ENCODE results near the gene GIT2.
"Not testable (repeated sequence)": the region's sequence is repeated elsewhere in the genome, so short reads cannot be mapped to it uniquely, and the experiment has no call there.

Gene GIT2

GRCh38 chr12:109893261-109893995, 102.7 kb downstream of the GIT2 start:
- DNase-seq: no peak

- no peak for DNase-seq
Measured at GRCh38 chr12:109892748-109893147, 103.4 kb downstream of the GIT2 start.

DNA sequence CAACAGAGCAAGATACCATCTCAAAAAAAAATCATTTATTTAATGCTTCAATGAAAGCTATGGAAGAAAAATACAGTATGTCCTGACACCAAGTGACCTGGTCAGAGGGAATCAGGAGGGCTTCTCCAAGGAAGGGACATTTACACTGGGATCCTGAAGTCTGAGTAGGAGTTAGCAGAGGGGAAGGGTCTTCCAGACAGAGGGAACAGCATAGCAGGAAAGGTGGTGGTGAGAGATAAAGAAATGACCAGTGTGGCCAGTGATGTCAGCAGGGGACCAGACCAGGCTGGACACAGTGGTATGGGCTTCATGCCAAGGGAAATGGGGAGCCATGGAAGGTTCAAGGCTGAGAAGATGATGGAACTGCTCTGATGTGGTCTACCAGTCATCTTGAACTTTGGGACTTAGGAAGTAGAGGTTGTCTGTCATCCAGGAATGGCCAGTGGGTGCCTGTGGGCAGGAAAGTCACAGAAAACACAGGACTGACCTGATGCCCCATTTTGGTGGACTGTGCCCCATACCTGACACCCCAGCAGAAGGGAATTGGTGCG, 103.9 kb downstream of the GIT2 start:
- DNase-seq: no peak

- DNase-seq: not testable (repeated sequence)
Measured at GRCh38 chr12:109891731-109892130, 104.4 kb downstream of the GIT2 start.

DNA sequence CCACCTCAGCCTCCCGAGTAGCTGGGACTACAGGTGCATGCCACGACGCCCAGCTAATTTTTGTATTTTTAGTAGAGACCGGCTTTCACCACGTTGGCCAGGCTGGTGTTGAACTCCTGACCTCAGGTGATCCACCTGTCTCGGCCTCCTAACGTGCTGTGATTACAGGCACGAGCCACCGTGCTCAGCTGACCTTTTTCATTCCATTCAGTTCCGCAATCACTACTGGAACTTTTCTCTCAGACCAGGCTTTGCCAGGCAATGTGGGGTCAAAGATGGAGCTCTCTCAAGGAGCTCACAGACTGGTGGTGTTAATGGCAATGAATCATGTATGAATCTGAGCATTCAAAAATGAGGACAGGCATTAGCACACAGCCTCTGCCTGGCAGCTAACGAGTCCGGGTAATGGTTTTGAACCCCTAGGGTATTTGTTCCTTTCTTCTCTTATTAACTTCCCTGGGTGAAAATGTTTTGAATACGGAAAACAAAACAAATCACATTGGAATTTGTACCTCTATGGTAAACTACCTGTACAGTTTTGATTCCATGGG, 105.5 kb downstream of the GIT2 start:
- no peak for DNase-seq

DNA sequence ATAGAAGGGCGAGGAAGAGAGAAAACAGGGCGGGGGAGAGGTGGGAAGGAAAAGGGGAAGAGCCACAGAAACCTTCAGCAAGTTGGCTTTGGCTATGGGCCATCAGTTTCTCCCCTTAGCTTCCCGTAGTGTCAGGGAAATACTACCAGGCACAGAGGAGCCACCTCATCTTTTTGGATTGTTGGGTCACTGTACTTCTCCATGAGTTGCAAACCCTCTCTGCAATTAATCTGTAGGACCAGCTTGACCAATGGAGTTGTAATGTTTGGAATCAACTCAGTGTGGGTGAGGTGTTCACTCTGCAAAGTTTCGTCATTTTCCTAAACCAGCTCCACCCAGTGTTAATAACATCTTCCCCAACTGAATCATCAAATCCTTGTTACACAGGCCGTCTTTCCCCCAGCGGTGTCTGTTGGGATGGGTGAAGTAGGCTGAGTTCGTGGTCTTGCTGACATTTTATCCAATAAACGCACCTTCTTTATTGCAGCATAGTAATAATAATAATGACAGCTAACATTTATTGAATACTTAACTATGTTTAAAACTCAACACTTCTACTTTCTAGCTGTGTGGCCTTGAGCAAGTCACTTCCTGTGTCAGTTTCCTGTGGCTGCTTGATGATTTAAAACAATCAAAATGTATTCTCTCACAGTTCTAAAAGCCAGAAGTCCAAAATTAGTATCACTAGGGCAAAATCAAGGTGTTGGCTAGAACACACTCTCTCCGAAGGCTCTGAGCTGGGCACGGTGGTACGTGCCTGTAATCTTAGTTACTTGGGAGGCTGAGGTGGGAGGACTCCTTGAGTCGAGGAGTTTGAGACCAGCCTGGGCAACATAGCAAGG, 107.8 kb downstream of the GIT2 start:
- DNase-seq: no peak

- DNase-seq: no peak
Measured at GRCh38 chr12:109885616-109886015, 110.6 kb downstream of the GIT2 start.

- no peak for DNase-seq
Measured at GRCh38 chr12:109883461-109883860, 112.7 kb downstream of the GIT2 start.

DNA sequence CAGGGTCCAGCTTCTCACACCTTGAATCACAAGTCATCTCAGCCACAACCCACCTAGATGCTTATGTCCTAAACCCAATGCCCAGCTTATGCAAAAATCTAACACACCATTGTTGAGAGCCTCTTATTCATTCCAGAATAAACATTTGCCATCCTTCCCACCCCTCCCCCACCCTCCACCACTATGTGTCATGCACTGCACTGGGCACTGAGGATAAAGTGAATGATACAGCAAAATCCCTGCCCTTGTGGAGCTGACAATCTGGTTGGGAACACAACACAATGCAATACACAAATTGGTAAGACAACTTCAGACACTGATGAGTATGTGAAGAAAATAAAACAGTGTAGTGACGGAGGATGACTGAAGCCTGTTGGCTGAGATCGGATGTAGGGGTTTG, 114.4 kb downstream of the GIT2 start:
- DNase-seq: no peak

DNA sequence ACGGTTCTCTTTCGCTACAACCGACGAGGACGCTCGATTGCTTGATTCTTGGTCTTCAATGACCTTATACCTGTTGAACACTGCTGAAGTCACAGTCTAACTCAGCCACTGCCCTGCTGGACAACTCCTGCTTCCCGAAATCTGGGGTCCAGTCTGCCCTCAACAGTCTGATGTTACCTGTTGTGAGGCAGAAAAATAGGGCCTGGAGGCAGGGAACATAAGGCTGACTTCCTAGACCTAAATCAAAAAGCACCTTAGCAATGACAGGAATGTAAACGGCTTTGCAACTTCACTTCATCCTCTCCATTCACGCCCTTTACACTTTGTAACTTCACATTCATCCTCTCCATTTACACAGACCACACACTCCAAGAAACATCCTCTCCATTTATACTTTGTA, 115.2 kb downstream of the GIT2 start:
- no peak for DNase-seq

DNA sequence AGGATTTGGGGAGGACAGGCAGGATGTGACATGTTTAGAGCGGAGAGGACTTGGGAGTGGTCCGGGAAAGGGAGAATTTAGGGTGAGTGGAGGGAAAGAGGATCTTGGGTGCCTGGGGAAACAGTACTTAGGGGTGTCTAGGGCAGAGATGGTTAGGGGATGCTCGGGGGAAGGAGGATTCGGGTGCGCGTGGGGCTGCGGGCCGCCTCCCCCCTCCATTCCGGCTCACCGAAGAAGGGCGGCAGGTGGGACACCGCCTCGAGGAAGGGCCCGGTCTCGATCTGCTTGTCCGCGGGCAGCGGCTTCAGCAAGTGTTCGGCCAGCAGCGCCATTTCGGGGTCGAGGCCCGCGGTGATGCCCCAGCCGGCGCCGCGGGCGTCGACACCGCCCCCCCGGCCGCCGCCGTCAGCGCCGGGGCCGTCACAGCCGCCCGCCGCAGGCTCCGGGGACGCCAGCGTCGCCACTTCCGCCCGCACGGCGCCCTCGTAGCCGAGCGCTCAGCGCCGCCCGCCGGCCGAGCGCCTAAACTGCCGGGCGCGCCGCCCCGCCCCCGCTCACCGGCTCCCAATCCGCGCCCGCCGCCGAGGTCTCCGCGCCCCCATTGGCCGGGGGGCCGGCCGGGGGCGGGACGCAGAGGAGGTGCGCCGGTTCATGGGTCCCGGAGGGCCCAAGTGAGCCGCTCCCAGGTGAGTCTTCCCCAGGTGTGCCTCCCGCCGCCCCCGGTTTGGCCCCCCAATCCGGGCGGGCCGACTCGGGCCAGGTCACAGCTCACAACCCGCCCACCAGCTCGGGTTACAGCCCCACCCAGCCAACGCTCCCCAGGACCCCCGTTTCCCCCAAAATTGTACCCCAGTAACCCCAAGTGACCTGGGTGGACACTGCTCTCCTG, 115.9 kb downstream of the GIT2 start, which contains the start of gene GLTP:
Gene GLTP (minus strand): TSS at position 499 of the 889 bp plus-strand sequence. CDS start 167 bp downstream, at position 332.
- peak in 54 of 58 donors; percentile 14 to 87 (median 75) for DNase-seq
